Activated naive CD4-positive, alpha-beta T cell treated with anti-CD3 and anti-CD28 coated beads, Interleukin-2, amount 50 U/mL, for 24 hours (primary cell): Measurements from ENCODE around the gene TTC28.
"Not testable (repeated sequence)": the region's sequence is repeated elsewhere in the genome, so short reads cannot be mapped to it uniquely, and the experiment has no call there.

Experiments used
- H3K27ac Mint-ChIP-seq: one replicate; pipeline ENCODE4 v1.8.0; 2021; ENCODE audit warnings: mild to moderate bottlenecking, mixed read lengths
- H3K27me3 Mint-ChIP-seq: one replicate; pipeline ENCODE4 v1.8.0; 2021; ENCODE audit warnings: mixed read lengths
- H3K36me3 Mint-ChIP-seq: one replicate; pipeline ENCODE4 v1.8.0; 2021; ENCODE audit warnings: mixed read lengths
- H3K4me1 Mint-ChIP-seq: one replicate; pipeline ENCODE4 v1.8.0; 2021; ENCODE audit warnings: mixed read lengths
- H3K4me3 Mint-ChIP-seq: one replicate; pipeline ENCODE4 v1.8.0; 2021; ENCODE audit warnings: mild to moderate bottlenecking, mixed read lengths
- H3K9me3 Mint-ChIP-seq: one replicate; pipeline ENCODE4 v1.8.0; 2021; ENCODE audit warnings: mixed read lengths

TTC28 gene

DNA sequence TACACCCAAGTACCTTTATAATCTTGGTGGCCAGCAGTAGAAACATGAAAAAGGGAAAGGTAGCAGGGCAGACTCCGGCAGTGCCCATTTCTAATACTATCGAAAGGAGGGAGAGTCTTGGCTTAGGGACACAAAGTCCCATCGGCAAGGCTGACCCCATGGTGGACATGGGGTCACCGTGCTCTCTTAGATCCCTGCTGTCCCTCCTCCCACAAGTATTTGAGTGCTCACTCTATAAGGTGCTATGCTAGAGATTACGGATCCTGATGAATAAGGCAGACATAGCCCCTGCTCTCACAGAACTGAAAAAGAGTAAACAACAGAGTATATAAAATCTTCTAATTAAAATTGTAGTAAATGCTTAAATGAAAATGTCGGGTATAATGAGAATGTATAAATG is 588.2 kb downstream of the TTC28 start:
- Mint-ChIP-seq H3K36me3 (peaks cover 1% of the 10 kb centered on the region), H3K27ac (no peak overlapping the region), H3K4me1 (no peaks in the 10 kb centered on the region), H3K27me3 (no peaks in the 10 kb centered on the region), H3K4me3 (no peak overlapping the region), H3K9me3 (no peaks in the 10 kb centered on the region)

DNA sequence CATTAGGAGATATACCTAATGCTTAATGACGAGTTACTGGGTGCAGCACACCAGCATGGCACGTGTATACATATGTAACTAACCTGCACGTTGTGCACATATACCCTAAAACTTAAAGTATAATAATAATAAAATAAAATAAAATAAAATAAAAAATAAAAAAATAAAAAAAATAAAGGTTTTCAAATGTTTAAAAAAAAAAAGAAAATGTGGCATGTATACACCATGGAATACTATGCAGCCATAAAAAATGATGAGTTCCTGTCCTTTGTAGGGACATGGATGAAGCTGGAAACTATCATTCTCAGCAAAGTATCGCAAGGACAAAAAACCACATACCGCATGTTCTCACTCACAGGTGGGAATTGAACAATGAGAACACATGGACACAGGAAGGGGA is 590.1 kb downstream of the TTC28 start:
- H3K9me3 Mint-ChIP-seq, H3K27ac Mint-ChIP-seq, H3K4me1 Mint-ChIP-seq, H3K27me3 Mint-ChIP-seq, H3K36me3 Mint-ChIP-seq, H3K4me3 Mint-ChIP-seq: not testable (repeated sequence)

DNA sequence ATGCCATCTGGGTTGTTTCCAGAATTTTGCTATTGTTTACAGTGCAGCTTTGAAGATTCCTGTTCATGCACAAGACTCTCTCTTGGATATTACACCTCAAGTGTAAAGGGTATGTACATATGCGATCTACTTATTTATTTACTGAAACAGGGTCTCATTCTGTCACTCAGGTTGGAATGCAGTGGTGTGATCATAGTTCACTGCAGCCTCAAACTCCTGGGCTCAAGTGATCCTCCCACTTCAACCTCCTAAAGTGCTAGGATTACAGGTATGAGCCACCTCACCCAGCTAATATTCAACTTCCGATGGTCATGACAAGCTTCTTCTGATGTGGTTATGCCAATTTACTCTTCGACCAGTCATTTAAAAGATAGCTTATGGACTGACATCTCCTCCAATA is 602.5 kb downstream of the TTC28 start:
- no peak overlapping the region for H3K4me3 Mint-ChIP-seq
- peaks cover 6% of the 10 kb centered on the region for H3K36me3 Mint-ChIP-seq
- H3K27ac Mint-ChIP-seq, result no peak overlapping the region
- no peaks in the 10 kb centered on the region for H3K27me3 Mint-ChIP-seq
- H3K4me1 Mint-ChIP-seq, result no peaks in the 10 kb centered on the region
- no peaks in the 10 kb centered on the region for H3K9me3 Mint-ChIP-seq

DNA sequence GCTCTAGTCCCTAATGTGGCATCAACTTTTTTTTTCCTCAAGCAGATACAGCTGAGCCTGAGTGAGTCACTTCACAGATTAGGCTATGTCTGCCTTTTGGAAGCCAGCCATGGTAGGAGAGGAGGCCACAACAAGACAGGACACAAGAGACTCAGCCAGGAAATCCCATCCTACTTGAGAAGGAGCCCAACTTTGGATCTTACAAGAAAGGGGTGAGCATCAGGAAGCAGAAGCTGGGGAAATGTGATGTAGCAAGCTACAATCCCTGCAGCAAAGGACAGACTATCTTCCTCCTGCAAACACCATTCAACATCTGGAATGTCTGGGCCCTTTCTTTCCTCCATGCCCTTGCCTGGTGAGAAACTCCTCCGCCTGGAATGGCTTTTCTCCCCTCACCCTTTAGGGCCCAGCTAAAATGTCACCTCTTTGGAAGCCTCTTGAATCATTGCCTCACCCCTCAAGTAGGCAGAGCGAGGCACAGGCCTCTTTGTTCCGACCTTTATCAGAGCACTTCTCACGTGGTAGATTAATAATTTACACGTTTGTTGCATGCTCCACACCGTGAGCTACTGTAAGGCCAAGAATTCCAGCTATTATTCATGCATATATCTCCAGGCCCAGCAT is 604.2 kb downstream of the TTC28 start:
- Mint-ChIP-seq H3K27ac (no peak overlapping the region), H3K9me3 (no peaks in the 10 kb centered on the region), H3K36me3 (peaks cover 4% of the 10 kb centered on the region)

DNA sequence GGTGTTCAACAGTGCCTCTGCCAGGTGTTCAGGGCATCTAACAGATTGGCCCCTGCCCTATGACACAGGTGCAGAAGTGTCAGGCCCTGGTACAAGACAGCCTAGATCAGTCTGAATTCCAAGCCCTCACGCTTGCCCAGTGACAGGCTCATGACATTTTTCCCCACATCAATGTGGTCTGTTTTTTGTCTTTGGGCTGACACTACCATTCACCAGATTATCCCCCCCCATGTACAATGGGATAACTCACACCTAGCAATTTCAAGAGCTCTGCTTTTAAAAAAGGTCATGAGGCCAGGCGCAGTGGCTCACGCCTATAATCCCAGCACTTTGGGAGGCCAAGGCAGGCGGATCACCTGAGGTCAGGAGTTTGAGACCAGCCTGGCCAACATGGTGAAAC is 605.1 kb downstream of the TTC28 start:
- peaks cover 3% of the 10 kb centered on the region for H3K36me3 Mint-ChIP-seq
- no peak overlapping the region for H3K4me3 Mint-ChIP-seq
- H3K9me3 Mint-ChIP-seq, result no peaks in the 10 kb centered on the region
- H3K27ac Mint-ChIP-seq, result no peak overlapping the region
- no peaks in the 10 kb centered on the region for H3K4me1 Mint-ChIP-seq
- no peaks in the 10 kb centered on the region for H3K27me3 Mint-ChIP-seq

More for the DNA sequence above, 604.2 kb downstream of the TTC28 start:
- Mint-ChIP-seq H3K4me1 (no peaks in the 10 kb centered on the region), H3K4me3 (no peak overlapping the region), H3K27me3 (no peaks in the 10 kb centered on the region)

DNA sequence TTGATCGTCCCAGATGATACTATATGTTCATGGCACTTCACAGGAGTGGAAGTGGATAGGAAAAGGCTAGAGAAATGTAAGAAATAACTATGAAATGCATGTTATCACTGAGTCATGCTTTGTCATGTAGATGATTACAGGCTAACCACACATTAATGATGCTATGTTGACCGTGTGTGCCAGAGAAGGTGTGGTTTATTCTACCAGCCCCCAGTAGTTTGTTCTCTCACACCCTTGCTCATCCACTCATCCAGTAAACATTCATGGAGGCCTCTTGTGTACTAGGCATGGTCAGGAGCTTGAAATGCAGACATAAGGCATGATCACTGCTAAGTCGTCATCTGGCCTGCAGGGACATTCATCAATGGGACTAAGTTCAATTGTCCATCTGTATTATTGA is 607.6 kb downstream of the TTC28 start:
- Mint-ChIP-seq H3K9me3 (no peaks in the 10 kb centered on the region), H3K4me3 (no peak overlapping the region), H3K27ac (no peak overlapping the region), H3K36me3 (peaks cover 3% of the 10 kb centered on the region), H3K27me3 (no peaks in the 10 kb centered on the region), H3K4me1 (no peaks in the 10 kb centered on the region)

DNA sequence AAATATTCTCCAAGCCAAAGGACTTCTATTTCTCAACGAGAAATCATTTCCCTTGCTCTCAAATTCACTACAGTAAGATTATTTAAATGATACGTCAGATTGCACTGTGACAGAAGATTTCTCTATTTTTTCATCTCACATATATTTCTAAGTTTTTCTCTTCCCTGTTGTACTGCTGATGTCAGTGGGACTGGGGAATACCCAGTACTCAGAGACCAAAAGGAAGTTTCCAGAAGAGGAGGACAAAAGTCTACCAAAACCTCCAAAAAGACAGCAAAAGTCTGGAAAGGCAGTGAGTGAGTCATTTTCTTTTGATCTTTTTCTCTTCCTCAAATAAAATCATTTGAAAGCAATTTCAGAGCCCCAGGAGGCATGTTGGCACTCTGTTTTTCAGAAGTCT is 610.8 kb downstream of the TTC28 start:
- peaks cover 2% of the 10 kb centered on the region for H3K36me3 Mint-ChIP-seq
- H3K27ac Mint-ChIP-seq, result no peak overlapping the region
- H3K9me3 Mint-ChIP-seq, result no peaks in the 10 kb centered on the region
- no peak overlapping the region for H3K4me3 Mint-ChIP-seq
- no peaks in the 10 kb centered on the region for H3K4me1 Mint-ChIP-seq
- no peaks in the 10 kb centered on the region for H3K27me3 Mint-ChIP-seq

DNA sequence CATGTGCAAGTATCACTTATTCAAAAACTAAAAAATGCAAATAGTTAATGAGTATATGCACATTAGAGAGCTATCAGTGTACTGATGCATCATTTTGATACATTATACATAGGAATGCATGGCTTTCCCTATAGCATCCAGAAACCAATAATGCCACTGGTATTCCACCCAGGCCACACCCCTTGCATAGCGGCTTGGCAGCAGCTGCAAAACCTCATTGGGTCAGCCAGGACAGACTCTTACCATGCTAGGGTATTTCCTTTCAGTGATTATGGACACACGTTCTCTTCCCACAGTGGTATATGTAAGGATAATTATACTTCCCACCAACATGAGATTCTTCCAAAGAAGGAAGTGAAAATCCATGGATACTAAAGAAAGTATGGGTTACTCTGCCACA is 614.7 kb downstream of the TTC28 start:
- Mint-ChIP-seq H3K36me3 (no peaks in the 10 kb centered on the region), H3K4me1 (no peaks in the 10 kb centered on the region), H3K27ac (no peak overlapping the region), H3K4me3 (no peak overlapping the region), H3K9me3 (no peaks in the 10 kb centered on the region), H3K27me3 (no peaks in the 10 kb centered on the region)

DNA sequence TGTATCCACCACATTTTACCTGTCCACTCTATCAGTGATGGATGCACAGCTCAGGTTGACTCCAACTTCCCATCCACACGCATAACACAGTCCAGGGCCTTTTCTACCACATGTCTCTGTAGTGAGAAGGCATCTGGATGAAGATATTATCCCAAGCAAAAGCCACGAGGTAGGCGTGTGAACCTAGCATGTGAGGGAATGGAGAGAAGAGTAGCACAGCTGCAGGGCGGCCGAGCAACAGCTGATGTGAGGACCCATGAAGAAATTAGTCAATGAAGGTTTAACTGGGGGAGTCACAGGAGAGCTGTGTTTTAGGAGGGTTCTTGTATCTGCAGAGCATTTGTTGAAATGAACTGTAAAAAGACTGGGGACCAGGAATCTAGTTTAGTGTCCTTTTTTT is 616.0 kb downstream of the TTC28 start:
- H3K36me3 Mint-ChIP-seq, result no peaks in the 10 kb centered on the region
- H3K4me1 Mint-ChIP-seq, result no peaks in the 10 kb centered on the region
- no peaks in the 10 kb centered on the region for H3K9me3 Mint-ChIP-seq
- H3K4me3 Mint-ChIP-seq, result no peak overlapping the region
- no peaks in the 10 kb centered on the region for H3K27me3 Mint-ChIP-seq
- no peak overlapping the region for H3K27ac Mint-ChIP-seq

DNA sequence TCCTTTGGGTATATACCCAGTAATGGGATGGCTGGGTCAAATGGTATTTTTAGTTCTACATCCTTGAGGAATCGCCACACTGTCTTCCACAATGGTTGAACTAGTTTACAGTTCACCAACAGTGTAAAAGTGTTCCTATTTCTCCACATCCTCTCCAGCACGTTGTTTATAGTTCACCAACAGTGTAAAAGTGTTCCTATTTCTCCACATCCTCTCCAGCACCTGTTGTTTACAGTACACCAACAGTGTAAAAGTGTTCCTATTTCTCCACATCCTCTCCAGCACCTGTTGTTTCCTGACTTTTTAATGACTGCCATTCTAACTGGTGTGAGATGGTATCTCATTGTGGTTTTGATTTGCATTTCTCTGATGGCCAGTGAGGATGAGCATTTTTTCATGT is 619.0 kb downstream of the TTC28 start:
- not testable (repeated sequence) for H3K36me3 Mint-ChIP-seq, H3K9me3 Mint-ChIP-seq, H3K27me3 Mint-ChIP-seq, H3K4me1 Mint-ChIP-seq, H3K27ac Mint-ChIP-seq, H3K4me3 Mint-ChIP-seq

DNA sequence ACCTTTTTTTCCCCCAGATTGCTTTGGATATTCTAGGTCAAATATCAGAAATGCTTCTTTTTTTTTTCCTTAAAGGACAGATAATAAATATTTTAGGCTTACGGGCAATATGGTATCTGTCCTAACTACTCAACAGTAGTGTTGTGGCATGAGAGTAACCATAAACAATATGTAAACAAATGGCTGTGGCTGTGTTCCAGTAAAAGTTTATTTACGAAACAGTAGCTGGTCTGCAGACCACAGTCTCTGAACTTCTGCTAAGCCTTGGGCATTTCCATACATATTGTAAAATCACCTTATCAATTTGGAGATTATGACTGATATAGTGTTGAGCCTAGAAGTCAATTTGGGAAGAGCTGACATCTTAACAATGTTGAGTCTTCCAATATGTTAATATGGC is 621.6 kb downstream of the TTC28 start:
- Mint-ChIP-seq H3K27me3 (no peaks in the 10 kb centered on the region), H3K27ac (no peak overlapping the region), H3K4me1 (no peaks in the 10 kb centered on the region)

DNA sequence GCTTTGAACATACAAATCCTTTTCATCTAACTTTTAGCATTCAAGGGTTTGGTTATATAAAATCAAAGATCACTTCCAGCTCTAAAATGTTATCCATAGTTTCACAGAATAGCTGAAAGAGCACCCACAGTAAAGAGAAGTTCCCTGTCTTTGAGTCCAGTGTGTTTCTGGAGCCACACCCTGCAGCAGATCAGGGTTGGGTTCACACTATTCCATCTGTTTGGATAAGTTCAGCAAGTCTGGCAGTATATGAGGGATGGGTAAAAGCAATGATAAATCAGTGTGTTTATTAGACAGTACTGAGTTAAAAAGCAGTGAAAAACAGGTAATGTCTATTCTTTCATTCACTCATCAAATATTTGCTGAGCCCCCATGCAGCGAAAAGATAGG is 624.8 kb downstream of the TTC28 start:
- H3K27ac Mint-ChIP-seq, result no peak overlapping the region
- H3K27me3 Mint-ChIP-seq, result no peaks in the 10 kb centered on the region
- H3K9me3 Mint-ChIP-seq, result no peaks in the 10 kb centered on the region
- H3K4me1 Mint-ChIP-seq, result no peaks in the 10 kb centered on the region
- H3K36me3 Mint-ChIP-seq, result no peaks in the 10 kb centered on the region
- H3K4me3 Mint-ChIP-seq, result no peak overlapping the region

More for the DNA sequence above, 621.6 kb downstream of the TTC28 start:
- no peaks in the 10 kb centered on the region for H3K9me3 Mint-ChIP-seq
- H3K36me3 Mint-ChIP-seq, result no peaks in the 10 kb centered on the region
- no peak overlapping the region for H3K4me3 Mint-ChIP-seq

DNA sequence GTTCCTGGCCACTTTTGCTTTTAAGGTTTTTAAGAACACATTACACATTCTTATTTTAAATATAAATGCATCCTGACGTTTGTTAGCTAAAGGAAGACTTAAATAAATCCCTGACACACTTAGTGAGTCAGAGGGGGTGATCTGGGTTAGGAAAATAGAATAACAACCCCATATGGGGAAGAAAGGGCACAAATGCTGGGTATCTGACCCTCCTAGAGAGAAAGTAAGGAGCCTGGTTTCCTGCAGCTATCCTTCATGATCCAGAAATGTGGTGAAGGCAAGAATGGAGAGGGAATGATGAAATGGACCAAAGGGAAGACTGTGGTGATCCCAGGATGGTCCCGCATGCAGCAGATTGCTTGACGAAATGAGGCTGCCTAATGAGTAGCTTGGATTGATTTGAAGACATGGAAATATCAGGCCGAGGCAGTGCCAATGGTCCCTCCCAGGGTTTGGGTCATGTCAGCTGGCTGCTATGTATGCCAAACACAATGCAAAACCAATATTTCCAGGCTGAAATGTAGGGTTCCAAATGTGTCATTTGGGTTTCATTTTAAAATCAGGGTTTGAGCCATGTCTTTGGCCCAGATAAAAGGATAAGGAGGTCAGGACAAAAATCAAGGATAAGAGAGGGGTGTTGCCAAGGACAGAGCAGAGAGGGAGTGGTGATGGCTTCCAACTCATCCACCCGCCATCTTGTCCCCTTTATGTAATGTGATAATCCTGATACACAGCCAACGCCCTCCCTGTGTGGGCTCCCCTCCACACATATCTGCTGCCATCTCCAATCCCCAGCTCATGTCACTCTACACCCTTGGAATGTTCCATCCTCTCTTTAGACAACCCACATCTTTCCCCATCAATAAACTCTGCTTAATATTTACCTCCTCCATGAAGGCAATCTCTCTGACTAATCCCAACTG is 625.5 kb downstream of the TTC28 start:
- no peak overlapping the region for H3K4me3 Mint-ChIP-seq
- no peak overlapping the region for H3K27ac Mint-ChIP-seq
- no peaks in the 10 kb centered on the region for H3K36me3 Mint-ChIP-seq
- no peaks in the 10 kb centered on the region for H3K4me1 Mint-ChIP-seq
- H3K27me3 Mint-ChIP-seq, result no peaks in the 10 kb centered on the region
- H3K9me3 Mint-ChIP-seq, result no peaks in the 10 kb centered on the region

DNA sequence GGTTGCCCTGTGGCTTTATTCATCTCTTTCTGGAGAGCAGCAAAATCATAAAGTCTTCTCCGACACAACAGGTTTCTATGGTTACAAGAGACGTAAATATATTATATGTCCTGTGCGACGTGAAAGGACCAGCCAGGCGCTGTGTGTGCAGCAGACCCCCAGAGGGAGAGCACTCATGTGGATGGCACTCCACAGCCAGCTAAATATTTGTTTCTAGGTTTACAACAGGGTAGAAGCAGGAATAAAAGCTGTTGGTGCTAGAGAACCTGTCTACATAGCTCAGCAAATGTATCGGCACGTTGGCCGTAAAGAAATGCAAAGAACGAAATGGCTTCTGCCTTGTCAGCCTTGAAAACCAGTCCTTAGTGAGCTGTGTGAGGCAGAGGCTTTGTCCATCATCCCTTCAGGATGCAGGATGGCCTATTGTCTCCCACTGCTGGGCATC is 626.8 kb downstream of the TTC28 start:
- Mint-ChIP-seq H3K27ac (no peak overlapping the region), H3K4me3 (no peak overlapping the region), H3K9me3 (no peaks in the 10 kb centered on the region), H3K4me1 (no peaks in the 10 kb centered on the region), H3K36me3 (no peaks in the 10 kb centered on the region), H3K27me3 (no peaks in the 10 kb centered on the region)

DNA sequence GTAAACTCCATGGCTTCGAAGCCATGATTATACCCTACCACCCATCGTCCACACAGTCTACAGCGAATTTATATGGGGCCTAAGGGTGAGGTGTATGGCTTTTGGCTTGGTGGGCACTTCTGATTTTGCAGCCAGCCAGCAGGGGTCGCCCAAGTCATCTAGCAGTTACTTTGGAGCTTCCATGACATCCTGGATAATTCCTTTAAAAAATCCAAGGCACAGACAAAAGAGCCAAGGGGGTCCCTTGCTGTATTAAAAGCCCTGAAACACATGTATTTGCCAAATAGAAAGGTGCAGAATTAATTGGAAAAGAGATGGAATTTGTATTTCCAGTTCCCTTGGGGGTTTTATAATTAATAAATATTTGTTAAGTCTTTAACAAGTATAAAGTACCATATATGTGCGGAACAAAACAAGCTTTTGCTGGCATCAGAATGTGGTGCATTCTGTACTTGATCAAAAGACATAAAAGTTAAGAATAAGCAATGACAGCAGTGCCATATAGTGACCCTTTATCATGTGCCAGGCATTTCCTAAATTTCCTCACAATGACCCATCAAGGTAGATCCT is 627.8 kb downstream of the TTC28 start:
- no peaks in the 10 kb centered on the region for H3K36me3 Mint-ChIP-seq
- H3K27me3 Mint-ChIP-seq, result no peaks in the 10 kb centered on the region
- no peaks in the 10 kb centered on the region for H3K9me3 Mint-ChIP-seq
- H3K4me1 Mint-ChIP-seq, result no peaks in the 10 kb centered on the region
- no peak overlapping the region for H3K27ac Mint-ChIP-seq
- H3K4me3 Mint-ChIP-seq, result no peak overlapping the region

DNA sequence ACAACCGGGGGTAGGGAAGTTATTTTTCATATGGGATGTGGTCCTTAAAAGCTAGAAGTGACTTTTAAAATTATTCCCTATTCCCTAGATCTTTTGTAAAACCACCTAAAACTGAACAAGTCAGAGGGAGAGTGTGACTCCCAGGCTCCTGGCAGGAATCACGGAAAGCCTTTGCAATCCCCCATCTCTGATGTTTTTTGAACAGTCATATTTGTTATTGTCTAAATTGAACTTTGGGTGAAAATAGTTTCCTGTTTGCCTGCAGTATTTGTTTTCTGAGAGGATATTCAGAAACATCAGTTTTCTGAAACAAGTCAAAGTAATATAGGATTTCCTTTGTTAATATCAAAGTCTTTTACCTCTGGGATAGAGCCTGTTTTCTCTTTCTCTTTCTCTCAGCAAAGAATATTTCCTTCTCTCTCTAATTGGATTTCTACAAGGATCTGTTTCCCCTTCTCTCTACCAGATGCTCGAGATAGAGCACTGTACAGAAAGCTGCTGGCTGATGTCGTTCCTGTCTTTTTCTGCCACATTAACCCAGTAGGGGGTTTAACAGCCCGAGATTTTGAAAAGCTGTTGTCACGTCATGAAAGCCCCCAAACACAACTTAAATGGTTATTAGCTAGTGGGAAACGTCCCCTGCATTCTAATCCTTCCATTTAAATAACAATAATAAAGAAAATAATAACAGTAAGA is 628.4 kb downstream of the TTC28 start:
- no peak overlapping the region for H3K27ac Mint-ChIP-seq
- H3K4me1 Mint-ChIP-seq, result no peaks in the 10 kb centered on the region
- no peaks in the 10 kb centered on the region for H3K9me3 Mint-ChIP-seq
- no peaks in the 10 kb centered on the region for H3K36me3 Mint-ChIP-seq
- no peak overlapping the region for H3K4me3 Mint-ChIP-seq
- no peaks in the 10 kb centered on the region for H3K27me3 Mint-ChIP-seq
